Activated CD8-positive, alpha-beta T cell treated with anti-CD3 and anti-CD28 coated beads, Interleukin-2, amount 10 ng/mL, durations not matched to agents 7 days and 5 days (primary cell): ENCODE measurements around the gene ADRB1. TPM values are rescaled to one million over a fixed set of nuclear protein-coding genes. Genes with fewer than 3 reads are reported as not detected.
A peak's percentile ranks its signal among the peaks of the same experiment; 100 is the strongest.

Experiments used
- ATAC-seq: fragments of 150-1000 bp; cut with Tn5 transposase; one replicate; pipeline ENCODE4 v1.10.0; 2021; ENCODE audit warnings: moderate library complexity
- CTCF ChIA-PET: fragments of 350-600 bp; sonication (Branson Sonifier 250); formaldehyde crosslinking; loops from one replicate; lab custom pipeline; 2021; ENCODE audit warnings: antibody characterized with exemption; lab: Charles Lee
- POLR2A ChIA-PET: fragments of 350-600 bp; sonication (Branson Sonifier 250); formaldehyde crosslinking; loops from one replicate; lab custom pipeline; 2021; ENCODE audit warnings: antibody characterized with exemption; lab: Charles Lee
- DNase-seq: peaks from one replicate; pipeline ENCODE4 v3.0.0-alpha.2; 2020
- H3K27ac Mint-ChIP-seq: one replicate; pipeline ENCODE4 v1.8.0; 2021; ENCODE audit warnings: mild to moderate bottlenecking, mixed read lengths
- H3K27me3 Mint-ChIP-seq: one replicate; pipeline ENCODE4 v1.8.0; 2021; ENCODE audit warnings: low read depth, mixed read lengths
- H3K36me3 Mint-ChIP-seq: one replicate; pipeline ENCODE4 v1.8.0; 2021; ENCODE audit warnings: low read depth, mixed read lengths
- H3K4me1 Mint-ChIP-seq: one replicate; pipeline ENCODE4 v1.8.0; 2021; ENCODE audit warnings: low read depth, mixed read lengths
- H3K4me3 Mint-ChIP-seq: one replicate; pipeline ENCODE4 v1.8.0; 2021; ENCODE audit warnings: mild to moderate bottlenecking, mixed read lengths
- H3K9me3 Mint-ChIP-seq: one replicate; pipeline ENCODE4 v1.8.0; 2022; ENCODE audit warnings: mixed read lengths; ENCODE audit not compliant: insufficient read depth
- total RNA-seq, 2 experiments: library from RNA; stranded (reverse); gene quantifications; one replicate each; pipeline ENCODE4 v1.2.3, GENCODE V29; 2021

Gene ADRB1
- under 1 TPM; 0.29 to 0.45 TPM for total RNA-seq

DNA sequence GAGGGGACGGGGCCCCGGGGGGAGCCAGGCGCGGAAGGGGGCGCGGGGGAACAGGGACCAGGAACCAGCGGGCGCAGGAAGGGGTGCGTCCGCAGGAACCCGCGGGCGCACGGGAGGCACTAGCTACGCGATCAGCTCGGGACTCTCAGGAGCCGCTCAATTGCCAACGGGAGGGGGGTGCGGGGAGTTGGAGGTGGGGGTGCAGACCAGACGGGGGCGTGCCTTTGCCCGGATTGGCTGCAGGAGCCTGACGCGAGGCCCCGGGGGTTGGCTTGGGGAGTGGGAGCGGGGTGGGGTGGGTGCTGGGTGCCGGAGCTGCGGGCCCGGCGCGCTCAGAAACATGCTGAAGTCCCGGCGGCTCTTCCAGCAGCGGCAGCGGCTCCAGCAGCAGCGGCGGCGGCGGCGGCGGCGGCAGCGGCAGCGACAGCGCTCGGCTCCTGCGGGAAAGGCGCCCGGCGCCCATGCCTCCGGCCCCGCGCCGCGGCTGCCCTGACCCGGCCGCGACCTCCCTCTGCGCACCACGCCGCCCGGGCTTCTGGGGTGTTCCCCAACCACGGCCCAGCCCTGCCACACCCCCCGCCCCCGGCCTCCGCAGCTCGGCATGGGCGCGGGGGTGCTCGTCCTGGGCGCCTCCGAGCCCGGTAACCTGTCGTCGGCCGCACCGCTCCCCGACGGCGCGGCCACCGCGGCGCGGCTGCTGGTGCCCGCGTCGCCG lies at the start of gene ADRB1:
Gene ADRB1, plus strand, starts transcription at position 335 of the 715 bp plus-strand sequence. Its CDS starts 267 bp downstream, at position 602.
- H3K36me3 Mint-ChIP-seq = peaks cover 3% of the 10 kb centered on the region
- H3K4me1 Mint-ChIP-seq = peaks cover 24% of the 10 kb centered on the region
- POLR2A ChIA-PET = interaction anchor here (1.3 kb wide), 1 partner anchor 82 kb away, joined by 5 read pairs; no protein-coding TSS in a partner anchor
- no peaks in the 10 kb centered on the region for H3K9me3 Mint-ChIP-seq
- DNase-seq (peak; percentile 60), ATAC-seq (peak; percentile 52)
- H3K27ac Mint-ChIP-seq = peak within 1 kb of the TSS; percentile 52
- H3K27me3 Mint-ChIP-seq = peaks cover 71% of the 10 kb centered on the region
- CTCF ChIA-PET = interaction anchor here (1.3 to 1.5 kb wide), 2 partner anchors 12 to 25 kb away, joined by 3 read pairs; no protein-coding TSS in a partner anchor
- peak within 1 kb of the TSS; percentile 71 for H3K4me3 Mint-ChIP-seq

- H3K9me3 Mint-ChIP-seq = no peaks in the 10 kb centered on the region
- peaks cover 67% of the 10 kb centered on the region for H3K27me3 Mint-ChIP-seq
- CTCF ChIA-PET = no interaction called here
- peaks cover 13% of the 10 kb centered on the region for H3K4me1 Mint-ChIP-seq
- DNase-seq (no peak), ATAC-seq (no peak)
- POLR2A ChIA-PET = no interaction called here
- no peak overlapping the region for H3K4me3 Mint-ChIP-seq
- no peak overlapping the region for H3K27ac Mint-ChIP-seq
- H3K36me3 Mint-ChIP-seq = no peaks in the 10 kb centered on the region
Measured at GRCh38 chr10:113995201-113995600, 48.5 kb upstream of the ADRB1 start.

- Mint-ChIP-seq H3K36me3 (no peaks in the 10 kb centered on the region), H3K9me3 (no peaks in the 10 kb centered on the region), H3K4me3 (no peak overlapping the region), H3K27me3 (peaks cover 72% of the 10 kb centered on the region), H3K27ac (no peak overlapping the region), H3K4me1 (no peaks in the 10 kb centered on the region)
- ChIA-PET POLR2A (no interaction called here), CTCF (no interaction called here)
- ATAC-seq = no peak
- DNase-seq = no peak
Measured at GRCh38 chr10:113997428-113997827, 46.2 kb upstream of the ADRB1 start.

DNA sequence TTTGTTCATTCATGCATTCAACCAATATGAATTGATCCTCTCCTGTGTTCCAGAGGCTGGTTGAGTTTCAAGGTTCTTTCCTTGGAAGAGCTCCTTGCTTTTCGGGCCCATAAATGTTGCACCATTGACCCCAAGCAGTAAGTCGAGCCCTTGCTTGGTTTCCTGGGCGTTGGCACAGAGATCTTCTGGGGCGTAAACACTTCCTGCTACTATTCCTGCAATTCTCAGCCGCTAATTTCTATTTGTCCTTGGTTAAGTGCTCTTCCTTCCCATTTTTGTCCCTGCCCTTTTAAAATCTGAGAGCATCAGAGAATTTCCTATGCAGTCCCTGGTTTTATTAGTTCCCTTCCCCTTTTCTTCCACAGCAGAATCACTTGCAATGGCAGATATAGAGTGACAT lies 44.1 kb upstream of the ADRB1 start:
- DNase-seq (no peak), ATAC-seq (no peak)
- no peak overlapping the region for H3K27ac Mint-ChIP-seq
- H3K4me1 Mint-ChIP-seq = no peaks in the 10 kb centered on the region
- H3K36me3 Mint-ChIP-seq = no peaks in the 10 kb centered on the region
- peaks cover 67% of the 10 kb centered on the region for H3K27me3 Mint-ChIP-seq
- H3K9me3 Mint-ChIP-seq = no peaks in the 10 kb centered on the region
- POLR2A ChIA-PET = no interaction called here
- no peak overlapping the region for H3K4me3 Mint-ChIP-seq
- CTCF ChIA-PET = no interaction called here

DNA sequence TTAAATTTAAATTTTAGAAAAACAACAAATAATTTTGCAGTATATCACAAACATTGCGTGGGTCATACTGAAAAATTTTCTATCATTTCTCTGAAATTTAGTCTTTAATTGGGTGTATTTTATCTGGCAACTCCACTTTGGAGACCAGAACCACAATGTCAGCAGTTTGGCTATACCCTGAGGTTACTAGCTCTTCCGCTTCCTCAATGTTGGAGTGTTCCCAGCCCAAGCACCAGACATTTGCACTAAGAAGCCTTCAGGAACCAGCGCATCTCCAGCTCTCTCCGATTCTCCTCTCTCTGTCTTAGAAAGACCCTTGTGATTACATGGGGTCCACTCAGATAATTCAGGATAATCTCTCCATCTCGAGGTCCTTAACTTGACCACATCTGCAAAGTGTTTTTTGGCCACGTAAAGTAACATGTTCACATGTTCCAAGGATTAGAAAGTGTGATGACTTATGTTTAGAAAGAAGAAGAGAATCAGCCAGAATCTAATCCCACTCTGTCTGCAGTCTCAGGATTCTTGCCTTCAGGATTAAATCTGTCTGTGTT lies 43.1 kb upstream of the ADRB1 start:
- no peak overlapping the region for H3K4me3 Mint-ChIP-seq
- CTCF ChIA-PET = no interaction called here
- ATAC-seq (no peak), DNase-seq (no peak)
- H3K4me1 Mint-ChIP-seq = no peaks in the 10 kb centered on the region
- POLR2A ChIA-PET = no interaction called here
- H3K27me3 Mint-ChIP-seq = peaks cover 68% of the 10 kb centered on the region
- H3K27ac Mint-ChIP-seq = no peak overlapping the region
- H3K36me3 Mint-ChIP-seq = no peaks in the 10 kb centered on the region
- H3K9me3 Mint-ChIP-seq = no peaks in the 10 kb centered on the region

GRCh38 chr10:114002422-114002821 lies 41.2 kb upstream of the ADRB1 start:
- CTCF ChIA-PET = no interaction called here

DNA sequence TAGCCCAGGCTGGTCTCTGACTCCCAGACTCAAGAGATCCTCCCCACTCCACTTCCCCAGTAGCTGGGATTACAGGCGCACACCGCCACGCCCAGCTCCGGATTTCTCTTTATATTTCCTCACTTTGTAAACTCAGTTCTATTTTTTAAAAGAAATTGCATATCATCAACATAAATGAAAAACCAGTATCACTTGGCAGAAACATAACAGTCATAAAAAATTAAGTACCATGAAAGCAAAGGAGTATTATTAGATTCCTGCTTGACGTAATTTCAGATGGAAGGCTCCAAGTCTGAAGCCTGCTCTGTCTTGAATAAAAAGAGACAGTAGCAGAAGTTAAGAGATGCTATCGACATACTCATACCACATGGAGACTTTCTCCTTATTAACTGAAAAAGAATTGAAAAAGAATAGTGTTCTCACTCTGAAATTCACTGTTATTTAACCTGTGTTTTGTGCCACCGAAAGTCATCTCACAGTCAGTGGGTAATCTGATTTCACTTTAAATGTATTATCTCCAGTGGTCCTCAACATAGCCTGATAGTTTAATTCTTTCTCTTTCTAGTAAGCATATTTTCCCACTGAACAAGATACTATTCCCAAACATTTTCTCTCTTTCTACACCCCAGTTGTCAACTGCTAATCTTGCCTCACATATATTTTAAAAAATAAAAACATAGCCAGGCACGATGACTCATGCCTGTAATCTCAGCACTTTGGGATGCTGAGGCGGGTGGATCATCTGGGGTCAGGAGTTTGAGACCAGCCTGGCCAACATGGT lies 40.3 kb upstream of the ADRB1 start:
- CTCF ChIA-PET = no interaction called here
- no peak overlapping the region for H3K27ac Mint-ChIP-seq
- no peaks in the 10 kb centered on the region for H3K4me1 Mint-ChIP-seq

More at GRCh38 chr10:114002422-114002821, 41.2 kb upstream of the ADRB1 start:
- Mint-ChIP-seq H3K27me3 (peaks cover 55% of the 10 kb centered on the region), H3K4me1 (no peaks in the 10 kb centered on the region), H3K9me3 (no peaks in the 10 kb centered on the region), H3K27ac (no peak overlapping the region), H3K4me3 (no peak overlapping the region), H3K36me3 (no peaks in the 10 kb centered on the region)
- DNase-seq (no peak), ATAC-seq (no peak)
- POLR2A ChIA-PET = no interaction called here

GRCh38 chr10:114009281-114009996 lies 34.2 kb upstream of the ADRB1 start:
- ATAC-seq (no peak), DNase-seq (no peak)
- CTCF ChIA-PET = no interaction called here
- Mint-ChIP-seq H3K36me3 (no peaks in the 10 kb centered on the region), H3K4me1 (no peaks in the 10 kb centered on the region), H3K4me3 (no peak overlapping the region), H3K27ac (no peak overlapping the region), H3K27me3 (peaks cover 31% of the 10 kb centered on the region), H3K9me3 (no peaks in the 10 kb centered on the region)
- POLR2A ChIA-PET = no interaction called here

More for the DNA sequence above, 40.3 kb upstream of the ADRB1 start:
- DNase-seq (no peak), ATAC-seq (no peak)
- H3K27me3 Mint-ChIP-seq = peaks cover 56% of the 10 kb centered on the region
- H3K9me3 Mint-ChIP-seq = no peaks in the 10 kb centered on the region
- POLR2A ChIA-PET = no interaction called here
- H3K4me3 Mint-ChIP-seq = no peak overlapping the region
- H3K36me3 Mint-ChIP-seq = no peaks in the 10 kb centered on the region

- ATAC-seq (no peak), DNase-seq (no peak)
- H3K27me3 Mint-ChIP-seq = peaks cover 23% of the 10 kb centered on the region
- ChIA-PET CTCF (no interaction called here), POLR2A (no interaction called here)
- H3K4me3 Mint-ChIP-seq = no peak overlapping the region
- no peak overlapping the region for H3K27ac Mint-ChIP-seq
- peaks cover 4% of the 10 kb centered on the region for H3K9me3 Mint-ChIP-seq
- H3K4me1 Mint-ChIP-seq = no peaks in the 10 kb centered on the region
- no peaks in the 10 kb centered on the region for H3K36me3 Mint-ChIP-seq
Measured at GRCh38 chr10:114010316-114010715, 33.4 kb upstream of the ADRB1 start.

- Mint-ChIP-seq H3K27ac (no peak overlapping the region), H3K9me3 (peaks cover 8% of the 10 kb centered on the region), H3K27me3 (peaks cover 29% of the 10 kb centered on the region), H3K4me1 (no peaks in the 10 kb centered on the region), H3K4me3 (no peak overlapping the region), H3K36me3 (no peaks in the 10 kb centered on the region)
- ChIA-PET POLR2A (no interaction called here), CTCF (no interaction called here)
- ATAC-seq = no peak
- DNase-seq = no peak
Measured at GRCh38 chr10:114012650-114013049, 31.0 kb upstream of the ADRB1 start.

DNA sequence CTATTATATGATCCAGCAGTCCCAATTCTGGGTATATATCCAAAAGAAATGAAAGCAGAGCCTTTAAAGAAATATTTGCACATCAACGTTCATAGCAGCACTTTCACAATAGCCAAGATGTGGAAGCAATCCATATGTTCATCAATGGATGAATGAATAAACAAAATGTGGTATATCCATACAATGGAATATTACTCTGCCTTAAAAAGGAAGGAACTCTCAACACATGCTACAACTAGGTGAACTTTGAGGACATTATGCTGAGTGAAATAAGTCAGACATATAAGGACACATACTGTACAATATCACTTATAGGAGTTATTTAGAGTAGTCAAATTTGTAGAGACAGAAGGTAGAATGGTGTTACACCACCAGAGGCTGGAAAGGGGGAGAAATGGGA lies 28.0 kb upstream of the ADRB1 start:
- Mint-ChIP-seq H3K27me3 (peaks cover 34% of the 10 kb centered on the region), H3K4me1 (no peaks in the 10 kb centered on the region), H3K36me3 (no peaks in the 10 kb centered on the region), H3K4me3 (no peak overlapping the region), H3K27ac (no peak overlapping the region), H3K9me3 (peaks cover 8% of the 10 kb centered on the region)
- ATAC-seq = no peak
- CTCF ChIA-PET = no interaction called here
- DNase-seq = no peak
- POLR2A ChIA-PET = no interaction called here
